SU-DHL-6 (cell line): Measurements from ENCODE around the gene GANAB.

Experiments
- H2AFZ ChIP-seq: fragments of 200-600 bp; sonication (generic); 2 replicates; pipeline ENCODE4 v1.6.1; 2014; ENCODE audit warnings: low read depth, mild to moderate bottlenecking, moderate library complexity, mixed read lengths, antibody characterized with exemption, low read length; ENCODE audit not compliant: severe bottlenecking
- H3F3A ChIP-seq: fragments of 200-600 bp; shearing (Covaris generic); 2 replicates; pipeline ENCODE4 v1.6.0; 2016; ENCODE audit warnings: antibody characterized with exemption, mild to moderate bottlenecking; ENCODE audit not compliant: insufficient read depth
- H3K27ac ChIP-seq: fragments of 200-600 bp; sonication (generic); 2 replicates; pipeline ENCODE4 v1.5.1; 2016; ENCODE audit warnings: low read depth, mild to moderate bottlenecking, low read length, moderate library complexity, mixed read lengths
- H3K27me3 ChIP-seq: fragments of 200-600 bp; sonication (generic), shearing (Covaris generic); 2 replicates; pipeline ENCODE4 v1.6.0; 2014; ENCODE audit warnings: mild to moderate bottlenecking, low read length
- H3K36me3 ChIP-seq: fragments of 200-600 bp; sonication (generic); 2 replicates; pipeline ENCODE4 v1.6.1; 2014; ENCODE audit warnings: mild to moderate bottlenecking, low read length, mixed read lengths
- H3K4me2 ChIP-seq: fragments of 300-600, 200-600 bp; shearing (Covaris generic), sonication (generic); 2 replicates; pipeline ENCODE4 v1.6.0; 2014; ENCODE audit warnings: low read length, low read depth, mild to moderate bottlenecking; ENCODE audit not compliant: poor library complexity, severe bottlenecking
- H3K4me3 ChIP-seq: fragments of 200-600 bp; sonication (generic); 2 replicates; pipeline ENCODE4 v1.5.1; 2014; ENCODE audit warnings: antibody characterized with exemption, low read length, mild to moderate bottlenecking, mixed read lengths; ENCODE audit not compliant: insufficient read depth, poor library complexity, severe bottlenecking
- H3K79me2 ChIP-seq: fragments of 200-600 bp; sonication (generic); 2 replicates; pipeline ENCODE4 v1.6.1; 2014; ENCODE audit warnings: mild to moderate bottlenecking, low read length, moderate library complexity; ENCODE audit not compliant: insufficient read depth
- H3K9ac ChIP-seq: fragments of 200-600 bp; sonication (generic); 2 replicates; pipeline ENCODE4 v1.7.0; 2014; ENCODE audit warnings: mild to moderate bottlenecking, low read length
- H3K9me2 ChIP-seq: fragments of 200-600 bp; sonication (generic); replicated peaks from 2 replicates; pipeline ENCODE4 v1.6.1; 2014; ENCODE audit warnings: low read length; ENCODE audit not compliant: insufficient read depth
- H3K9me3 ChIP-seq: fragments of 200-600 bp; sonication (generic); 2 replicates; pipeline ENCODE4 v1.6.1; 2014; ENCODE audit warnings: low read length, mixed read lengths; ENCODE audit not compliant: insufficient read depth
- H4K20me1 ChIP-seq: fragments of 200-600 bp; sonication (generic); 2 replicates; pipeline ENCODE4 v1.6.1; 2014; ENCODE audit warnings: low read depth, mild to moderate bottlenecking, antibody characterized with exemption, low read length, moderate library complexity, mixed read lengths
- EZH2phosphoT487 ChIP-seq: fragments of 200-600 bp; sonication (generic), shearing (Covaris generic); conservative IDR thresholded peaks from 2 replicates; pipeline ENCODE4 v1.6.1; 2018; ENCODE audit warnings: mild to moderate bottlenecking, antibody characterized with exemption, low read length, moderate library complexity, mixed read lengths
- TF ChIP-seq, protein P1 (sequence below): fragments of 200-600 bp; sonication (generic); IDR thresholded peaks from one replicate; pipeline ENCODE4 v1.5.1; 2017; ENCODE audit warnings: antibody characterized with exemption, mild to moderate bottlenecking, low read length, moderate library complexity; ENCODE audit not compliant: insufficient read depth, poor library complexity, severe bottlenecking

Gene GANAB

DNA sequence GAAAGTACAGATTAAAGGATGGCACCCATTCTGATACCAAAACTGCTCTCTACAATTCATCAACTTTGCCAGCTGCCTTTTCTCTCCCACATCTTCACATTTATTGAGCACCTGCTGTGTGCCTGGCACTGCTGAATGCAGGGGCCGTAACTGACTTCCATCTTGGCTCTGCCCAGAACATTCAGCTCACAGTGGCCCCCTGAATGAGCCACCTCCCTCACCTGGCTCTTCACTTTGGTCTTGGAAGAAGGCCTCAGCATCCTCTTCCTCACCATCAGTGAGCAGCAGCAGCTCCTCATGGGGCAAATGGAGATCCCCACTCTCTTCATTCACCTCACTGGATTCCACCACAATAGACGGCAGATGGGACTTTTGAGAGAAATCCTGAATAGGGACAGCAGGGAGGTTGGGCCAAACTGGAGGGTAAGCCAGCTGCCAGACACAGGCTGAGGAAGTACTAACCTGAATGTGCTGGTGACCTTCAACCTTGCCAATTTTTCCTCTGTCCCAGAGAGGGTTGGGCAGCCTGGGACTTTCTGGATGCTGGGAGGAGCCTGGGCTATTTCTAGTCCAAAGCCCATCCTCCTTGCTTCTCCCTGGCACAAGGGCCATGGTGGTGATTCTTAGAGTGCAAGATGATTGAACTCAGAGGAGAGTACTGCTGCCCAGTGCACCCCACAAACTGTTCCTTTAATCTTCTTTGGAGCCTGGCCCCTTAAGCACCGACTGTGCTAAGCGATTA is 23.2 kb upstream of the GANAB start:
- Histone ChIP-seq H3K9me3 (no peaks in the 10 kb centered on the region), H3K79me2 (peaks cover 61% of the 10 kb centered on the region), H3K4me2 (peak overlapping the region; percentile 91), H3K27ac (peak overlapping the region; percentile 41), H3K4me3 (no peak overlapping the region), H2AFZ (no peak overlapping the region), H3K9me2 (no peaks in the 10 kb centered on the region), H3K27me3 (no peaks in the 10 kb centered on the region), H3F3A (peaks cover 63% of the 10 kb centered on the region), H3K36me3 (peaks cover 8% of the 10 kb centered on the region; the same call in 1 of the 2 replicates), H4K20me1 (no peaks in the 10 kb centered on the region), H3K9ac (0 out of 2 replicates have a peak overlapping the region, but pooled peaks have one; percentile 81)
- TF ChIP-seq, protein P1, sequence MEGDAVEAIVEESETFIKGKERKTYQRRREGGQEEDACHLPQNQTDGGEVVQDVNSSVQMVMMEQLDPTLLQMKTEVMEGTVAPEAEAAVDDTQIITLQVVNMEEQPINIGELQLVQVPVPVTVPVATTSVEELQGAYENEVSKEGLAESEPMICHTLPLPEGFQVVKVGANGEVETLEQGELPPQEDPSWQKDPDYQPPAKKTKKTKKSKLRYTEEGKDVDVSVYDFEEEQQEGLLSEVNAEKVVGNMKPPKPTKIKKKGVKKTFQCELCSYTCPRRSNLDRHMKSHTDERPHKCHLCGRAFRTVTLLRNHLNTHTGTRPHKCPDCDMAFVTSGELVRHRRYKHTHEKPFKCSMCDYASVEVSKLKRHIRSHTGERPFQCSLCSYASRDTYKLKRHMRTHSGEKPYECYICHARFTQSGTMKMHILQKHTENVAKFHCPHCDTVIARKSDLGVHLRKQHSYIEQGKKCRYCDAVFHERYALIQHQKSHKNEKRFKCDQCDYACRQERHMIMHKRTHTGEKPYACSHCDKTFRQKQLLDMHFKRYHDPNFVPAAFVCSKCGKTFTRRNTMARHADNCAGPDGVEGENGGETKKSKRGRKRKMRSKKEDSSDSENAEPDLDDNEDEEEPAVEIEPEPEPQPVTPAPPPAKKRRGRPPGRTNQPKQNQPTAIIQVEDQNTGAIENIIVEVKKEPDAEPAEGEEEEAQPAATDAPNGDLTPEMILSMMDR = no peak
- no peak for TF ChIP-seq EZH2phosphoT487

DNA sequence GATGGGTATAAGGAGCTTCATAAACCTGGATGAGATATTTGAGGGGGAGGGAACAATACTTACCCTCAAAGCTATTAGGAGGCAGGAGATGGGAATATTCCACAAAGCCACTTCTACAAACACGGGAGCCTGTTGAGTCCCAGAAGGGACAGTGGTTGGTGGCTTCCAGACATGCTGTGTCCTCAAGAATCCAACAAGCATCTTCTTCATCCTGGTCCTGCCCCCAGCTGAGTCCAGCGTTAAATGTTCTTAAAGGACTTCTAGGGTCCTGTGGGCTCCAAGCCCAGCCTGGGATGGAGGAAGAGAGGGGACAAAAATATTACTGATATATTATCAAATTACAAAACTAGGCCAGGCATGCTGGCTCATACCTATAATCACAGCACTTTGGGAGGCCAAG is 21.0 kb upstream of the GANAB start:
- Histone ChIP-seq H3K9me2 (no peaks in the 10 kb centered on the region), H3K9ac (peak overlapping the region; percentile 95), H3K4me2 (peak overlapping the region; percentile 93), H3K27me3 (no peaks in the 10 kb centered on the region), H3K36me3 (peaks cover 15% of the 10 kb centered on the region), H3K79me2 (peaks cover 59% of the 10 kb centered on the region), H3K27ac (peak overlapping the region; percentile 92), H3K9me3 (no peaks in the 10 kb centered on the region), H2AFZ (no peak overlapping the region), H3K4me3 (peak overlapping the region; percentile 89), H3F3A (peaks cover 52% of the 10 kb centered on the region), H4K20me1 (no peaks in the 10 kb centered on the region)
- TF ChIP-seq, protein P1 = no peak
- no peak for TF ChIP-seq EZH2phosphoT487

DNA sequence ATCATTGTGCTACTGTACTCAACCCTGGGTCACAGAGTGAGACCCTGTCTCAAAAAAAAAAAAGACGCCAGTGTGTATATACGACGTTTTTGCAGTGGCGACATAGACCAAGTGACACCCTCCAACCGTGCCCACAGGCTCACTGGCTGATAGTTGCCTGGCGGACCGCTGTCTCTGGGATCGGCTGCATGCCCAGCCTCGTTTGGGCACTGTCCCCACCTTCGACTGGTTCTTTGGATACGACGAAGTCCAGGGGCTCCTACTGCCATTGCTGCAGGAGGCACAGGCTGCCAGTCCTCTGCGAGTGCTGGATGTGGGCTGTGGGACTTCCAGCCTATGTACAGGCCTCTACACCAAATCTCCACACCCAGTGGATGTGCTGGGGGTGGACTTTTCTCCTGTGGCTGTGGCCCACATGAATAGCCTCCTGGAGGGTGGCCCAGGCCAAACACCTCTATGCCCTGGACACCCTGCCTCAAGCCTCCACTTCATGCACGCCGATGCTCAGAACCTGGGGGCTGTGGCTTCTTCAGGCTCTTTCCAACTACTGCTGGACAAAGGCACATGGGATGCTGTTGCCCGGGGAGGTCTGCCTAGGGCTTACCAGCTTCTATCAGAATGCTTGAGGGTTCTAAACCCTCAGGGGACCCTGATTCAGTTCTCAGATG is 20.0 kb upstream of the GANAB start:
- no peaks in the 10 kb centered on the region for H3K9me3 ChIP-seq
- peak overlapping the region; percentile 89 for H3K4me3 ChIP-seq
- H4K20me1 ChIP-seq = no peaks in the 10 kb centered on the region
- H3K4me2 ChIP-seq = peak overlapping the region; percentile 93
- TF ChIP-seq, protein P1 = no peak
- no peak for TF ChIP-seq EZH2phosphoT487
- peaks cover 52% of the 10 kb centered on the region for H3K79me2 ChIP-seq
- peaks cover 52% of the 10 kb centered on the region for H3F3A ChIP-seq
- H3K27me3 ChIP-seq = no peaks in the 10 kb centered on the region
- H2AFZ ChIP-seq = no peak overlapping the region
- no peaks in the 10 kb centered on the region for H3K9me2 ChIP-seq
- H3K9ac ChIP-seq = peak overlapping the region; percentile 95
- H3K27ac ChIP-seq = peak overlapping the region; percentile 92
- peaks cover 15% of the 10 kb centered on the region for H3K36me3 ChIP-seq
